Hepatocyte (in vitro differentiated cells): Measurements from ENCODE around the gene FIS1.

Experiments
- CTCF ChIP-seq: fragments of 200-600 bp; sonication (generic); IDR thresholded peaks from 2 replicates; pipeline ENCODE4 v1.5.1; 2016; ENCODE audit warnings: antibody characterized with exemption, mild to moderate bottlenecking; ENCODE audit not compliant: poor library complexity
- EZH2 ChIP-seq: fragments of 200-600 bp; sonication (generic); IDR thresholded peaks from 2 replicates; pipeline ENCODE4 v1.6.1; 2016; ENCODE audit warnings: antibody characterized with exemption, mild to moderate bottlenecking, borderline replicate concordance

GRCh38 chr7:101273206-101273605, 28.3 kb upstream of the FIS1 start:
- TF ChIP-seq CTCF (no peak), EZH2 (no peak)
